ENCODE measurements around the gene DDAH1.
"Not testable (repeated sequence)": the region's sequence is repeated elsewhere in the genome, so short reads cannot be mapped to it uniquely, and the experiment has no call there.

Gene DDAH1

GRCh38 chr1:85475055-85475454 lies 10.1 kb upstream of the DDAH1 start:
- DNase-seq (ENCODE audit: low read depth, low spot score) = no peak
- no peak overlapping the region for H3K4me3 ChIP-seq (ENCODE audit: low read length)

DNA sequence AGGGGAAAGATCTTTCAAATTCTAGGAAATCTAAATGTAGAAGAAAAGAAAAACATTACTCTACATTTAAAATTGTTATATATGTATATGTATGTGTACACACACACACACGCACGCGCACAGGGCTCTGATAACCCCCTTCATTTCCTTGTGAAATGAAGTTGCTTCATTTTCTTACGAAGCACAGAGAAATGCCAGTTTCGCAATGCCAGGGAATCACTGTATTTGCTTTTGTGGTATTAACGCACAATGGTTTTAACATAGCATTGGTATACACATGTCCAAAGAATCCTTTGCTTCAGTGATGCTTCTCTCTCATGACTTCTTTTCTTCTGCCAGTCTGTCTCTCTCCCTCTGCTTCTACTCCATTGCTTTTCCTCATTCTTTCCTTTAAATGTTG lies 8.4 kb upstream of the DDAH1 start:
- no peak for DNase-seq (ENCODE audit: low read depth, low spot score)
- H3K4me3 ChIP-seq (ENCODE audit: low read length) = no peak overlapping the region

- no peak overlapping the region for H3K4me3 ChIP-seq (ENCODE audit: low read length)
These were observed 6.6 kb upstream of the DDAH1 start for GRCh38 chr1:85471558-85471957.

GRCh38 chr1:85470130-85470529 lies 5.2 kb upstream of the DDAH1 start:
- DNase-seq (ENCODE audit: low read depth, low spot score); H3K4me3 ChIP-seq (ENCODE audit: low read length): not testable (repeated sequence)

More at GRCh38 chr1:85471558-85471957, 6.6 kb upstream of the DDAH1 start:
- DNase-seq (ENCODE audit: low read depth, low spot score) = no peak

DNA sequence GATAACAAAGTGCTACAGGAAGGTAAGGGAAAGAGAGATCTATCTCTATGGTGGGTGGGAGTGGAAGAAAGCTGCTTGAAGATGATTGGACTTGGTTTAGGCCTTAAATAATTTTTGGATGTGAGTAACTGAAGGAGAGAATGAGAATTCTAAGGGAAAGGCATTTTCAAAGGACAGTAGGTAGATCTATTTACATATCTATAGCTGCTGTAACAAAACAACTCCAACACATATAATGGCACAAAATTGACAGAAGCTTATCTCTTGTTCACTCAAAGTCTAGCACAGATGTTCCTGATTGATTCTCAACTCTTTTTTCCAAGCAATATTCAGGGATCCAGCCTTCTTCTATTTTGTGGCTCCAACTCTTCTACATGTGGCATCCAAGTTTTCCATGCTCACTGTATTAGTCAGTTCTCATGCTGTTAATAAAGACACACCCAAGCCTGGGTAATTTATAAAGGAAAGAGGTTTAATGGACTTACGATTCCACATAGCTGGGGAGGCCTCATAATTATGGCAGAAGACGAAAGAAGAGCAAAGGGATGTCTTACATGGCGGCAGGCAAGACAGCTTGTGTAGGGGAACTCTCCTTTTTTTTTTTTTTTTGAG lies 3.1 kb upstream of the DDAH1 start:
- H3K4me3 ChIP-seq (ENCODE audit: low read length) = no peak overlapping the region
- no peak for DNase-seq (ENCODE audit: low read depth, low spot score)

GRCh38 chr1:85467036-85467435 lies 2.1 kb upstream of the DDAH1 start:
- H3K4me3 ChIP-seq (ENCODE audit: low read length) = no peak overlapping the region
- DNase-seq (ENCODE audit: low read depth, low spot score) = no peak

DNA sequence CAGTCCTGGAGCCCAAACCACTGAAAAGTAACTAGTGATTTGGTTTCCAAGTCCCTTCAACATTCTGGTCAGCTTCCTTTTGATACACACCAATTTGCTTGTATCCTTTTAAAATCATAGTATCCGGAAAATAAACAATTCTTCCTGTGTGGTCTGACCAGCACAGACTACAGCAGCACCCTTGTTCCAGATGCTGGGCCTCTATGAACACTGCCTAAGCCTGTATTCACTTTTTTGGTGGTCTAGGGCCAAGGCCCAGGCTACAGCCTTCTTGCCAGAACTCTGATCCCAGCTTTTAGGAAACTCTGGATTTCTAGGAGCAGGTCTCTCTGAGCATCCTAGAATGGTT lies 801 bp upstream of the DDAH1 start:
- no peak for DNase-seq (ENCODE audit: low read depth, low spot score)
- H3K4me3 ChIP-seq (ENCODE audit: low read length) = no peak overlapping the region

DNA sequence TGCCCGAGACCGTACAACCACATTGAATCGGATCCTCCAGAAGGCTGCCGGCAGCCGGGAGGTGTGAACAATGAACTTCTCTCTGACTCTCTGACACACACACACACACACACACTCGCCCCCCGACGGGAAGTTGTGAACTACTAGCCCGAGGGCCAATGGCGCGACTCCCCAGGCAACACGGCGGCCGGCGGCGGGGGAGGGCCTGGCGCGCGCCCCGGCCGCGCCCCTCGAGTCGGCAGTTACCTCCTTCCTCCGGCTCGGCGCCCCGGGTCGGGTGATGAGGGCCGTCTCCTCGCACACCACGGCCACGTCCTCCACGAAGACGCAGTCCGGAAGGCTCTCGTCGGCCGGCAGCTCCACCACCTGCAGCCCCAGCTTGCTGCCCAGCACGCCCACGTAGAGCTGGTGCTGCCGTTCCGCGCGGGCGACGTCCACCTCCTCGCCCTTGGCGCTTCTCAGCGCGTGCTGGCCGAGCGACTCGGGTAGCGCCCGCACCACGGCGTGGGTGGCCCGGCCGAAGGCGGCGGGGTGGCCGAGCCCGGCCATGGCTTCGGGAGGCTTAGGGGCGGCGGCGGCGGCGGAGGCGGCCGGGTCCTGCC lies 361 bp downstream of the DDAH1 start:
- no peak overlapping the region for H3K4me3 ChIP-seq (ENCODE audit: low read length)
- no peak for DNase-seq (ENCODE audit: low read depth, low spot score)

- no peak overlapping the region for H3K4me3 ChIP-seq (ENCODE audit: low read length)
- DNase-seq (ENCODE audit: low read depth, low spot score) = no peak
These were observed 1.0 kb downstream of the DDAH1 start for GRCh38 chr1:85463731-85464496.

GRCh38 chr1:85462931-85463649 lies 1.9 kb downstream of the DDAH1 start:
- H3K4me3 ChIP-seq (ENCODE audit: low read length) = no peak overlapping the region
- DNase-seq (ENCODE audit: low read depth, low spot score) = no peak

- no peak overlapping the region for H3K4me3 ChIP-seq (ENCODE audit: low read length)
- no peak for DNase-seq (ENCODE audit: low read depth, low spot score)
These were observed 3.6 kb downstream of the DDAH1 start for GRCh38 chr1:85461216-85461918.

GRCh38 chr1:85460555-85461088 lies 4.3 kb downstream of the DDAH1 start:
- DNase-seq (ENCODE audit: low read depth, low spot score) = no peak
- H3K4me3 ChIP-seq (ENCODE audit: low read length) = no peak overlapping the region

DNA sequence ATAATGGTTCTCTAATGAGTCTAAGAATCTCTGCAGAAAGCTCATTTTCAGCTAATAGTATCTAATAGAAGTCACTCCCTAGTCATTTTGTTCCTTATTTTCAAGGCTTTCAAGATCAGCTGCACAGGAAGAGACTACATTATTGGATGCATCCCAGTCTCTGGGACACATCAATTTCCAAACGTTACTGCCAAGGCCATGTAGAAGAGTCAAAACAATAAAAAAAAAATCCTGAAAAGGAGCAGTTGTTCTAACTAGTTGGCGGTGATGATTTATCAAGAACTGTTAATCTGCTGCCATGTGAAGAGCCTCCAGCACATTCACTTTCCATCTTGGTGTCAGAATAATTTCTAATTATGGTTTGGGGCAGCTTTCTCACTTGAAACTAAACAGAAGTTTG lies 5.7 kb downstream of the DDAH1 start:
- no peak overlapping the region for H3K4me3 ChIP-seq (ENCODE audit: low read length)
- DNase-seq (ENCODE audit: low read depth, low spot score) = no peak

DNA sequence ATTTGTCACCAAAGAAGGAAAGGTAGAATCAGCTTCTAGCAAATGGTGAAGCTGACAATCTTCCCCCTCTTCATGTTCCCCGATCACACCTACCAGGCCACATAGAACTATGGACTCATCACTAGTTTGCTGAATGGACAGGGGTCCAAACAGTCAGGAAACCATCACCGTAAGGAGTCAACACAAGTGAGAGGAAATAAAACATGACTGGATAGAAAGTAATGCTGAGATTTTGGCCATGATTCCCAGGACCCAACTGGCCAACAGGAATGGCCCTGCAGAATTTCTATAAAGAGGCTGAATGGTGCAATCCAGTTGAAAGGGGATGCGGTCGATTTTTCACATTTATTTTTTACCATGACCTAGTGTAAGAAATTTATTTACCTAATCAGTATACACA lies 10.7 kb downstream of the DDAH1 start:
- H3K4me3 ChIP-seq (ENCODE audit: low read length) = no peak overlapping the region
- no peak for DNase-seq (ENCODE audit: low read depth, low spot score)

DNA sequence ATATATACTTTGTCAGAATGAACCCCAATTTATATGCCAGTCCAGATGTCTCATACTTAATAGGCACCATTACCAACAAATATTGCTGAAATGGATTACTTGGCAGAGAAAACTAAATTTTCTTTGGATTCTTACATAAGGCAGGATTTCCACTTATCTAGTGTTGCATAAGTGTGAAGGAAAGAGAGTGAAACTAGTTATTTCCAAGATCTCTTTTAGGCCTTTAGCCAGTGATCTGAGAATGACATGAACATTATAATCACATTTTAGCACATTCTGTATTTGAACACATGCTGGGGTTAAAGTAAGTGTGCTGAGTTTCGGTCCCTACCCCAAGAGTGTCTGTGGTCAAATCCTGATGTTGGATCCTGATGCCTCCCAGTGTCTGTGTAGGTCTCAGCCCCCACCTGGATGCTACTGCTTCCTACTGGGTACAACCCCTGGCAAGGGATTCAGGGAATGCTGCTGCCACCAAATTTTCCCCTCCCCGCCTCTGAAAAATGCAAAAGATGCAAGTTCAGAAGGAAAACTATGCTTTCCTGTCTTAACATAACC lies 11.2 kb downstream of the DDAH1 start:
- no peak overlapping the region for H3K4me3 ChIP-seq (ENCODE audit: low read length)
- DNase-seq (ENCODE audit: low read depth, low spot score) = no peak

DNA sequence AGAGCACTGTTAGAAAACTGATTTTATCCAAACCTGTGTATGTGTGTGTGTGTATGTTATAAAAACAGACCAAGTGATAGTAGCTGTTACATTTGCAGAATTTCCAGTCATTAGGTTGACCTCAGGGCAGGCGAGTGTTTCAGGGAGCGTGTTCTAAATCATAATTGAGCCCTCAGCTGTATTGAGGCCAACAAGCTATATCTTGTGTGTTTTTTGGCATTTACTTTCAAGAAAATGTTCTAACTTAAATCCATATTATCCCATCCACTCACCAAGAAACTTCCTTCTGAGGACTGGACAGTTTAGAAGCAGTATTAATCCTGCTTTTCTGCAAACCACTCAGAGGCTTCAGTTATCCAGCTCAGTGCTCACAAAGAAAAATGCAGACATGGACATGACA lies 12.0 kb downstream of the DDAH1 start:
- DNase-seq (ENCODE audit: low read depth, low spot score) = no peak

GRCh38 chr1:85451236-85451830 lies 13.6 kb downstream of the DDAH1 start:
- no peak for DNase-seq (ENCODE audit: low read depth, low spot score)
- H3K4me3 ChIP-seq (ENCODE audit: low read length) = no peak overlapping the region

More for the DNA sequence above, 12.0 kb downstream of the DDAH1 start:
- no peak overlapping the region for H3K4me3 ChIP-seq (ENCODE audit: low read length)

DNA sequence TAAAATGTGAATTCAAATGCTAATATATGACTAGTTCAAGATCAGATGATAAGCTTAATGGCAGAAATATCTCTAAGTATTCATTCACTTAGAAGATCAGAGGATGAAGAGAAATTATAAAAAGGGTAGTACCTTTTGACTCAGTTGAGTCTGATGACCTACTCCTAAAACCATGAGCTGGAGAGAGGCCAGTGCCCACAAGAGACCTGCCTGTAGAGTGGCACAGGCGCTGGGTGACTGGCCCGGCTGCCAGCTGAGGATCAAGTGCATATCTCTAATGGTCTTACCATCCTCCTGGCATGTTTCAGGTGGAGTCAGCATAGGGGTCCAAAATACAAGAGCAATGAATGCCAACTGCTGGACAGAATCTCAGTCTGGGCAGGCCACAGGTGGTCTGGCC lies 14.1 kb downstream of the DDAH1 start:
- no peak for DNase-seq (ENCODE audit: low read depth, low spot score)
- H3K4me3 ChIP-seq (ENCODE audit: low read length) = no peak overlapping the region

DNA sequence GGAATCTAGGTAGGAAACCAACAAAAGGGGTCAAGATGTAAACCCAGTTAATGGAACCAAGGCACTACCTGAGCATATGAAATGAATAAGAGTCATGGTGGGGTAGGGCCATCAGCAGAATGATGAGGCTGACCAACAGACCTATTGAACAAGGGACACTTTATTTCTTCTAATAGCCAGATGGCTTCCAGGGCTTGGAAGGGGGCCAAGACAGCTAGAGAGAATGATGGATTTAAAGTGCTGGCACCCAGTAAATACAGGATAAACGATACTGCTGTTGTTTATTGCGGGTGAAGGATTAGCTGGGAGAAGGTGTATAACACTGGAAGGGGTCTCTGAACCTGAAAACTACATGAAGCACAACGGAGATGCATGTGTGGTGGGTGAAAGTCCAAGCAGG lies 15.6 kb downstream of the DDAH1 start:
- DNase-seq (ENCODE audit: low read depth, low spot score) = no peak
- no peak overlapping the region for H3K4me3 ChIP-seq (ENCODE audit: low read length)
